ENCODE results near the gene COPS9.

- TF ChIP-seq CTCF (IDR thresholded peaks at IDR 0.05) (no peak), POLR2A (IDR thresholded peaks at IDR 0.05) (no peak), POLR2AphosphoS5 (IDR thresholded peaks at IDR 0.05) (no peak), EP300 (IDR thresholded peaks at IDR 0.05; ENCODE audit: low read depth) (no peak)
These were observed 10.0 kb upstream of the COPS9 start for GRCh38 chr2:240146141-240146561.

Measured in transverse colon (tissue), 4 donors.